OCI-LY7 (cell line): ENCODE results near the gene GATA5. TPM values are rescaled to one million over a fixed set of nuclear protein-coding genes. Genes with fewer than 3 reads are reported as not detected.

Experiments
- BruUV-seq: library from RNA; stranded (reverse); fragments of 400-500 nt; replicated peaks from 2 replicates; lab custom pipeline; 2021; lab: Mats Ljungman, UMichigan
- CTCF ChIA-PET: fragments of 300-600 bp; sonication (Branson Sonifier 250); formaldehyde crosslinking; loops from one replicate; lab custom pipeline; 2022; ENCODE audit warnings: antibody characterized with exemption; ENCODE audit not compliant: unreplicated experiment; lab: Charles Lee
- POLR2A ChIA-PET: fragments of 300-600 bp; sonication (Branson Sonifier 250); formaldehyde crosslinking; loops from one replicate; lab custom pipeline; 2022; ENCODE audit warnings: antibody characterized with exemption; lab: Charles Lee
- DNase-seq: peaks from one replicate; pipeline ENCODE4 v3.0.0-alpha.2; 2015; ENCODE audit warnings: low spot score
- H2AFZ ChIP-seq: fragments of 200-600 bp; sonication (generic), shearing (Covaris generic); 2 replicates; pipeline ENCODE4 v1.6.1; 2014; ENCODE audit warnings: mild to moderate bottlenecking, antibody characterized with exemption, low read length, moderate library complexity
- H3K27ac ChIP-seq: fragments of 200-600 bp; sonication (generic); 2 replicates; pipeline ENCODE4 v1.5.1; 2014; ENCODE audit warnings: mixed run types, low read depth, mild to moderate bottlenecking, moderate library complexity, low read length, inconsistent platforms; ENCODE audit not compliant: poor library complexity, severe bottlenecking
- H3K36me3 ChIP-seq: fragments of 200-600 bp; sonication (generic); 2 replicates; pipeline ENCODE4 v1.6.1; 2014; ENCODE audit warnings: mild to moderate bottlenecking, antibody characterized with exemption, low read length, moderate library complexity, mixed read lengths; ENCODE audit not compliant: insufficient read depth
- H3K4me1 ChIP-seq: fragments of 200-600 bp; sonication (generic); 2 replicates; pipeline ENCODE4 v1.5.1; 2014; ENCODE audit warnings: mild to moderate bottlenecking, low read length; ENCODE audit not compliant: insufficient read depth, poor library complexity, severe bottlenecking
- H3K4me2 ChIP-seq: fragments of 200-600 bp; sonication (generic); 2 replicates; pipeline ENCODE4 v1.6.1; 2014; ENCODE audit warnings: mild to moderate bottlenecking, low read length
- H3K4me3 ChIP-seq: fragments of 200-600 bp; sonication (generic); 2 replicates; pipeline ENCODE4 v1.5.1; 2014; ENCODE audit warnings: mild to moderate bottlenecking, low read depth, low read length; ENCODE audit not compliant: poor library complexity, severe bottlenecking
- H3K79me2 ChIP-seq: fragments of 200-600 bp; sonication (generic); 2 replicates; pipeline ENCODE4 v1.6.1; 2016; ENCODE audit warnings: low read depth, mild to moderate bottlenecking, low read length, moderate library complexity, mixed read lengths; ENCODE audit not compliant: insufficient read depth
- H3K9me2 ChIP-seq: fragments of 200-600 bp; sonication (generic); 2 replicates; pipeline ENCODE4 v1.6.1; 2016; ENCODE audit warnings: mild to moderate bottlenecking, low read length, mixed read lengths; ENCODE audit not compliant: insufficient read depth
- H3K9me3 ChIP-seq: fragments of 200-600 bp; sonication (generic); 2 replicates; pipeline ENCODE4 v1.6.1; 2014; ENCODE audit warnings: mild to moderate bottlenecking, mixed run types, low read length, mixed read lengths
- H4K20me1 ChIP-seq: fragments of 200-600 bp; sonication (generic); 2 replicates; pipeline ENCODE4 v1.6.1; 2014; ENCODE audit warnings: mild to moderate bottlenecking, antibody characterized with exemption, low read length, moderate library complexity, mixed read lengths; ENCODE audit not compliant: insufficient read depth
- EZH2phosphoT487 ChIP-seq: fragments of 200-600 bp; sonication (generic); IDR thresholded peaks from 2 replicates; pipeline ENCODE4 v1.6.1; 2018; ENCODE audit warnings: low read depth, borderline replicate concordance, mild to moderate bottlenecking, mixed run types, antibody characterized with exemption, low read length, moderate library complexity, mixed read lengths
- intact Hi-C: fragments of 100-400 bp; cut with micrococcal nuclease; formaldehyde crosslinking; loops from one replicate; pipeline ENCODE4 v1.10.0; 2022; ENCODE audit not compliant: unreplicated experiment
- total RNA-seq, 2 experiments: library from RNA; depleted of rRNA in 1 of 2; stranded (reverse); fragments of >200 nt in 1 of 2; shearing (Covaris generic) in 1 of 2; gene quantifications; 2 replicates each; pipeline ENCODE4 v1.2.3, GENCODE V29; 2014 to 2022
- TF ChIP-seq, protein P1 (sequence below): fragments of 200-600 bp; sonication (generic); conservative IDR thresholded peaks from 2 replicates; pipeline ENCODE4 v1.5.1; 2014; ENCODE audit warnings: mild to moderate bottlenecking, antibody characterized with exemption, low read length, moderate library complexity, mixed read lengths

The GATA5 gene
- total RNA-seq, 2 experiments from 2014 or later, result not detected

- DNase-seq, result no peak
- no peaks in the 10 kb centered on the region for H4K20me1 ChIP-seq
- H3K4me3 ChIP-seq, result no peak overlapping the region
- H3K27ac ChIP-seq, result no peak overlapping the region
- intact Hi-C loops, result no loop called here
- H3K4me2 ChIP-seq, result no peak overlapping the region
- ChIA-PET CTCF (no interaction called here), POLR2A (no interaction called here)
- no peak for TF ChIP-seq EZH2phosphoT487
- TF ChIP-seq, protein P1, sequence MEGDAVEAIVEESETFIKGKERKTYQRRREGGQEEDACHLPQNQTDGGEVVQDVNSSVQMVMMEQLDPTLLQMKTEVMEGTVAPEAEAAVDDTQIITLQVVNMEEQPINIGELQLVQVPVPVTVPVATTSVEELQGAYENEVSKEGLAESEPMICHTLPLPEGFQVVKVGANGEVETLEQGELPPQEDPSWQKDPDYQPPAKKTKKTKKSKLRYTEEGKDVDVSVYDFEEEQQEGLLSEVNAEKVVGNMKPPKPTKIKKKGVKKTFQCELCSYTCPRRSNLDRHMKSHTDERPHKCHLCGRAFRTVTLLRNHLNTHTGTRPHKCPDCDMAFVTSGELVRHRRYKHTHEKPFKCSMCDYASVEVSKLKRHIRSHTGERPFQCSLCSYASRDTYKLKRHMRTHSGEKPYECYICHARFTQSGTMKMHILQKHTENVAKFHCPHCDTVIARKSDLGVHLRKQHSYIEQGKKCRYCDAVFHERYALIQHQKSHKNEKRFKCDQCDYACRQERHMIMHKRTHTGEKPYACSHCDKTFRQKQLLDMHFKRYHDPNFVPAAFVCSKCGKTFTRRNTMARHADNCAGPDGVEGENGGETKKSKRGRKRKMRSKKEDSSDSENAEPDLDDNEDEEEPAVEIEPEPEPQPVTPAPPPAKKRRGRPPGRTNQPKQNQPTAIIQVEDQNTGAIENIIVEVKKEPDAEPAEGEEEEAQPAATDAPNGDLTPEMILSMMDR, result no peak
- no TSS peak for BruUV-seq
- no peaks in the 10 kb centered on the region for H3K4me1 ChIP-seq
- H3K79me2 ChIP-seq, result no peaks in the 10 kb centered on the region
- no peaks in the 10 kb centered on the region for H3K9me3 ChIP-seq
- H3K9me2 ChIP-seq, result no peaks in the 10 kb centered on the region
- H3K36me3 ChIP-seq, result no peaks in the 10 kb centered on the region
- no peak overlapping the region for H2AFZ ChIP-seq
Observed at GRCh38 chr20:62466072-62466760, 9.6 kb downstream of the GATA5 start.

GRCh38 chr20:62464990-62465389 lies 10.8 kb downstream of the GATA5 start:
- intact Hi-C loops, result no loop called here
- no TSS peak for BruUV-seq
- H3K27ac ChIP-seq, result no peak overlapping the region
- no peak for TF ChIP-seq EZH2phosphoT487
- TF ChIP-seq, protein P1, result no peak
- H3K36me3 ChIP-seq, result no peaks in the 10 kb centered on the region
- CTCF ChIA-PET, result no interaction called here
- H3K9me3 ChIP-seq, result no peaks in the 10 kb centered on the region
- H3K4me3 ChIP-seq, result no peak overlapping the region
- no peaks in the 10 kb centered on the region for H3K79me2 ChIP-seq
- H3K4me1 ChIP-seq, result no peaks in the 10 kb centered on the region
- no peak overlapping the region for H3K4me2 ChIP-seq
- H2AFZ ChIP-seq, result no peak overlapping the region
- DNase-seq, result no peak
- POLR2A ChIA-PET, result no interaction called here
- H3K9me2 ChIP-seq, result no peaks in the 10 kb centered on the region
- no peaks in the 10 kb centered on the region for H4K20me1 ChIP-seq

GRCh38 chr20:62464425-62464770 lies 11.4 kb downstream of the GATA5 start:
- intact Hi-C loops, result no loop called here
- no peaks in the 10 kb centered on the region for H4K20me1 ChIP-seq
- no peak overlapping the region for H3K4me3 ChIP-seq
- BruUV-seq, result no TSS peak
- no peak for TF ChIP-seq EZH2phosphoT487
- TF ChIP-seq, protein P1, result no peak
- no peak for DNase-seq
- ChIA-PET POLR2A (no interaction called here), CTCF (no interaction called here)
- no peak overlapping the region for H3K27ac ChIP-seq
- H3K36me3 ChIP-seq, result no peaks in the 10 kb centered on the region
- H3K79me2 ChIP-seq, result no peaks in the 10 kb centered on the region
- no peaks in the 10 kb centered on the region for H3K9me2 ChIP-seq
- H2AFZ ChIP-seq, result no peak overlapping the region
- no peak overlapping the region for H3K4me2 ChIP-seq
- H3K4me1 ChIP-seq, result no peaks in the 10 kb centered on the region
- H3K9me3 ChIP-seq, result no peaks in the 10 kb centered on the region
